ENCODE measurements around the gene TRIM41.
"Not testable (repeated sequence)": the region's sequence is repeated elsewhere in the genome, so short reads cannot be mapped to it uniquely, and the experiment has no call there.

TRIM41 gene

DNA sequence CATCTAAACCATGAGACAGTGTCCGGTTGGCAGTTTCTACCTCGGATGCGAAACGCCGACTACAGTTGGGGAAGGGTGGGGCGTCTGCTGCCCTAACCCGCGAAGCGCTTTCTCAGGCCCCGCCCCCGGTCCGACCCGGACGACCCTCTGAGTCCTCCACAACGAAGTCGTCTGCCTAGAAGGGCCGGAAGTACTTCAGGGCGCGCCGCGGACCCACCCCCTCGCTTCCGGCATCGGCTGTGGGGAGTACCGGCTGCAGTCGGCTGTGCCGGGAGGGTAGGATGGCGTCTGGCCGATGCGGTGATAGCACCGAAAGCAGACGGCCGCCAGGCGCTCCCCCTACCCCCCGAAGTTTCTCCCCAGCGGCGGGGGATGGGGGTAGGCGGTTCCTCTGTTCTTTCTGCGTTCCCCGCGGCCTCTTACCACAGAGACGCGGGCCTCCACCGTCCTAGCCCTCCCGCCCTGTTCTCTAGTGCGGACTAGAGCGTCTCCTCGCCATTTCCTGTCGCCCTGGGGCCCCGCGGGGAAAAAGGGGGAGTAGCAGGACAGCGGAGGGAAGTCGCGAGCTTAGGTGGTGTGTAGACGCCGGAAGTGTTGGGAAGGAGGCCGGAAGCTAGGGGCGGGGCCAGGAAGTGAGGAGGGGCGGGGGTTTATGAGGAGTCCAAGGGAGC, at the start of gene TRIM41:
TSS of gene TRIM41 (plus strand) at position 224 of the 671 bp plus-strand sequence. CDS start 719 bp downstream, outside the sequence.
- peak within 1 kb of the TSS; percentile 81 for H3K4me3 ChIP-seq (ENCODE audit: low read length)
- DNase-seq (ENCODE audit: low read depth), result peak; percentile 98
- TF ChIP-seq CTCF (IDR thresholded peaks at IDR 0.05; ENCODE audit: insufficient read depth, low read depth, low read length, missing control alignments), result no peak

GRCh38 chr5:181173420-181174342, 49.4 kb upstream of the TRIM41 start:
- no peak for TF ChIP-seq CTCF (IDR thresholded peaks at IDR 0.05; ENCODE audit: insufficient read depth, low read depth, low read length, missing control alignments)
- peak; percentile 83 for DNase-seq (ENCODE audit: low read depth)
- peak overlapping the region; percentile 45 for H3K4me3 ChIP-seq (ENCODE audit: low read length)

DNA sequence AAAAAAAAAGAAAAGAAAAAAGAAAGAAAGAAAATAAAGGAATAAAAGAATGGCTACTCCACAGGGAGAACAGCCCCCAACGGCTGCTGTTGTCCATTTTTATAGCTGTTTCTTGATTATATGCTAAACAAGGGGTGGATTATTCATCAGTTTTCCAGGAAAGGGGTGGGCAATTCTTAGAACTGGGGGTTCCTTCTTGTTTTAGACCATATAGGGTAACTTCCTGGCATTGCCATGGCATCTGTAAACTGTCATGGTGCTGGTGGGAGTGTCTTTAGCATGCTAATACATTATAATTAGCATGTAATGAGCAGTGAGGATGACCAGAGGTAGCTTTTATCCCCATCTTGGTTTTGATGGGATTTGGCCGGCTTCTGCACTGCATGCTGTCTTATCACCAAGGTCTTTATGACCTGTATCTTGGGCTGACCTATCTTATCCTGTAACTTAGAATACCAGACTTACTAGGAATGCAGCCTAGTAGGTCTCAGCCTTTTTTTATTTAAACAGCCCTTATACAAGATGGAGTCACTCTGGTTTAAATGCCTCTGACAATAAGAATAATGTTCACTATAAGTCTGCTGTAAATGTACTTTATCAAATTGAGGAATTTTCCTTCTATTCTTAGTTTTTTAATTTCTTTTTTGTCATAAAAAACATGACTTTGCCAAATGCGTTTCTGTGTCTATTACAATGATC, 46.7 kb upstream of the TRIM41 start:
- no peak for TF ChIP-seq CTCF (IDR thresholded peaks at IDR 0.05; ENCODE audit: insufficient read depth, low read depth, low read length, missing control alignments)
- no peak for DNase-seq (ENCODE audit: low read depth)
- no peak overlapping the region for H3K4me3 ChIP-seq (ENCODE audit: low read length)

DNA sequence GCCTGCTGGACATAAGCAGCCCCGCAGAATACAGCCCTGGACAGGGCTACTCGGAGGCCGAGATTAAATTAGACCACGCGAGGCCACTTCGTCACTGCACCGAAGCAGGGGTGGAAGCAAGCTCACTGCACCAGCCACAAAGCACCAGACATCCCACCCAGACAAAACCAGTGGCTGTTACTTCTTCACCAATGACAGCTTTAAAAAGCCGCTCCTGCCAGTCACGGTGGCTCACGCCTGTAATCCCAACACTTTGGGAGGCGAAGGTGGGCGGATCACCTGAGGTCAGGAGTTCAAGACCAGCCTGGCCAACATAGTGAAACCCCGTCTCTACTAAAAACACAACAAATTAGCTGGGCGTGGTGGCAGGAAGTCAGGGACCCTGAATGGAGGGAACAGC, 45.5 kb upstream of the TRIM41 start:
- DNase-seq (ENCODE audit: low read depth); H3K4me3 ChIP-seq (ENCODE audit: low read length): not testable (repeated sequence)

DNA sequence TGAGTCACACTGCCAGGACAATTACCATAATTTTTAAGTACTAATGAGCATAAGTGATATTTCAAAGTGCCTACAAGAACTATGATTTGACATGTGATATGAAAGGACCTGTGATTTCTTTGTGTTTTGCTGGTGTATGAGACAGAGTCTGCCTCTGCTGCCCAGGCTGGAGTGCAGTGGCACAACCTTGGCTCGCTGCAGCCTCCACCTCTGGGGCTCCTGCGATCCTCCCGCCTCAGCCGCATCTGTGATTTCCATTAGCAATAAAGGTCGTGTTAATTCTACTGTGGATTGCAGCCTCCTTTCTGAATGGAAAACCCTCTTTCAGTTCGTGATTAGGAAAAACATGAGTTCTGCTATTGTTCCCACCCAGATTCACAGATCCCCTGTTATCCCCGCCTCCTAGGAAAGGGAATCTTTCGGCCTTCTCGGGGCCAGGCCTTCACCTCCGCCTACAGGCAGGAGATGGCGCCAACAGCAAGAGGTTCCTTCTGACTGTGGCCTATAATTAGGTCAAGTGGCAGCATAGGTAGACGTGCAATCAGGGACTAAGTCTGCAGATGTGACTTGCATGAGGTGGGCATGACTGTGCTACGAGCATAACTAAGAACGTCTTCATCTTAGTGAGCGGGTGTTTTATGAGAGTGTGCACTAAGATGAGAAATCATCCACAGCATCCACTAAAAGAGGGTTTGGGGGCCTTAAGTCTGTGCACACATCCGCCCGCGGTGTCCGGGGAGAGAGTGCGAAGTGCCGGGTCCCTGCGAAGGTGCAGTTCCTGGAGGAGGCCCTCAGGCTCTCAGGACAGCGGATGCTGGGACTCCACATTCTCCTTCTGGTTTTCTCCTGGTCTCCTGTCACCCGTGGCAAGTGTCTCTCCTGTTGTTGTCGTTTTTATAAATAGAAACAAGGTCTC, 41.2 kb upstream of the TRIM41 start:
- peak; percentile 81 for DNase-seq (ENCODE audit: low read depth)
- no peak overlapping the region for H3K4me3 ChIP-seq (ENCODE audit: low read length)
- peak; percentile 77 for TF ChIP-seq CTCF (IDR thresholded peaks at IDR 0.05; ENCODE audit: insufficient read depth, low read depth, low read length, missing control alignments)

DNA sequence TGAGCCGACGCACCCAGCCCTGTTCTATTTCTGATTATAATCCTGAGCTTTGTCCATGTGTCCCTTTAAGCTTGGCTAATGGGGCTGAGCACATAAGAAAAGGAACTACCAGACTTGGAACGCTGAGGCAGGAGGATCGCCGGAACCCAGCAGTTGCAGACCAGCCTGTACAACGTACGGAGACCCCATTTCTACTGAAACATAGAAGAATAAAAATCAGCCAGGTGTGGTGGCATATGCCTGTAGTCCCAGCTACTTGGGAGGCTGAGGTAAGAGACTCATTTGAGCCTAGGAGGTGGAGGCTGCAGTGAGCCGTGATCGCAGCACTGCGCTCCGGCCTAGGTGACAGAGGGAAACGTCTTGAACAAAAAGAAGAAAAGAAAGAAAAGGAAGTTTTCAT, 40.4 kb upstream of the TRIM41 start:
- DNase-seq (ENCODE audit: low read depth), result no peak
- H3K4me3 ChIP-seq (ENCODE audit: low read length), result no peak overlapping the region
- TF ChIP-seq CTCF (IDR thresholded peaks at IDR 0.05; ENCODE audit: insufficient read depth, low read depth, low read length, missing control alignments), result no peak
